RWPE1 (cell line): Measurements from ENCODE around the gene SMIM13.

Experiments used
- CTCF ChIA-PET: fragments of 350-600 bp; sonication (Branson Sonifier 250); formaldehyde crosslinking; extraction: SDS; loops from one replicate; lab custom pipeline; 2021; lab: Yijun Ruan, JAX
- POLR2A ChIA-PET: fragments of 400-600 bp; formaldehyde crosslinking; extraction: SDS; loops from one replicate; lab custom pipeline; 2020; ENCODE audit warnings: antibody characterized with exemption; ENCODE audit not compliant: low non-redundant PET; lab: Yijun Ruan, JAX
- DNase-seq: peaks from one replicate; pipeline ENCODE4 v3.0.0; 2012; ENCODE audit warnings: low spot score
- H3K27ac ChIP-seq: fragments of 450-650 bp; 2 replicates; pipeline ENCODE4 v1.5.1; 2017
- CTCF ChIP-seq: fragments of 450-650 bp; conservative IDR thresholded peaks from 2 replicates; pipeline ENCODE4 v1.5.1; 2017; ENCODE audit warnings: low read depth, mild to moderate bottlenecking

The SMIM13 gene

GRCh38 chr6:11174242-11174611 is 80.6 kb downstream of the SMIM13 start:
- no peak overlapping the region for H3K27ac ChIP-seq
- no peak for TF ChIP-seq CTCF
- ChIA-PET CTCF (interaction anchor here (0.6 kb wide), 1 partner anchor 46 kb away, joined by 3 read pairs; no protein-coding TSS in a partner anchor), POLR2A (no interaction called here)
- DNase-seq, result no peak

GRCh38 chr6:11177271-11177670 is 83.6 kb downstream of the SMIM13 start:
- H3K27ac ChIP-seq, result no peak overlapping the region
- DNase-seq, result no peak
- no peak for TF ChIP-seq CTCF
- ChIA-PET POLR2A (no interaction called here), CTCF (interaction anchor here (0.5 to 1.0 kb wide), 2 partner anchors 399 to 675 kb away, joined by 3 read pairs; no protein-coding TSS in a partner anchor)

- no peak for TF ChIP-seq CTCF
- no peak for DNase-seq
- ChIA-PET POLR2A (no interaction called here), CTCF (interaction anchor here (0.6 kb wide), 1 partner anchor 288 kb away, joined by 3 read pairs; no protein-coding TSS in a partner anchor)
- H3K27ac ChIP-seq, result no peak overlapping the region
Measured at GRCh38 chr6:11179088-11179418, 85.4 kb downstream of the SMIM13 start.

- no peak for DNase-seq
- ChIA-PET POLR2A (no interaction called here), CTCF (interaction anchor here (0.6 kb wide), 2 partner anchors 53 to 289 kb away, joined by 3 read pairs; partner anchors contain the start of gene NEDD9)
- no peak overlapping the region for H3K27ac ChIP-seq
- no peak for TF ChIP-seq CTCF
Measured at GRCh38 chr6:11179419-11180202, 86.0 kb downstream of the SMIM13 start.

GRCh38 chr6:11181478-11182136 is 88.0 kb downstream of the SMIM13 start:
- H3K27ac ChIP-seq, result no peak overlapping the region
- ChIA-PET CTCF (interaction anchor here (0.8 kb wide), 1 partner anchor 9 kb away, joined by 6 read pairs; no protein-coding TSS in a partner anchor), POLR2A (no interaction called here)
- TF ChIP-seq CTCF, result no peak
- no peak for DNase-seq

GRCh38 chr6:11183761-11184362 is 90.2 kb downstream of the SMIM13 start:
- DNase-seq, result no peak
- H3K27ac ChIP-seq, result no peak overlapping the region
- ChIA-PET CTCF (interaction anchor here (0.7 kb wide), 2 partner anchors 11 to 312 kb away, joined by 3 to 4 read pairs; no protein-coding TSS in a partner anchor), POLR2A (no interaction called here)
- no peak for TF ChIP-seq CTCF
